GM23338 (cell line): ENCODE data around the gene ZDHHC6. TPM values are rescaled to one million over a fixed set of nuclear protein-coding genes. Genes with fewer than 3 reads are reported as not detected.
"Not testable (repeated sequence)": the region's sequence is repeated elsewhere in the genome, so short reads cannot be mapped to it uniquely, and the experiment has no call there.

Source experiments
- ATAC-seq: fragments of 200-7000 bp; cut with Tn5 transposase; 3 replicates; pipeline ENCODE4 v1.9.1; 2020
- DNase-seq: peaks from one replicate; pipeline ENCODE4 v3.0.0-alpha.2; 2015; ENCODE audit warnings: low spot score
- H2AFZ ChIP-seq: fragments of 200-600 bp; sonication (generic); 2 replicates; pipeline ENCODE4 v1.8.0; 2016; ENCODE audit warnings: antibody characterized with exemption, mild to moderate bottlenecking, moderate library complexity
- H3F3A ChIP-seq: fragments of 200-600 bp; sonication (generic); replicated peaks from 2 replicates; pipeline ENCODE4 v1.8.0; 2017; ENCODE audit warnings: antibody characterized with exemption, mixed run types, low read depth
- H3K27ac ChIP-seq: fragments of 200-600 bp; sonication (generic); 2 replicates; pipeline ENCODE4 v1.6.1; 2016; ENCODE audit warnings: low read depth
- H3K27me3 ChIP-seq: fragments of 200-600 bp; sonication (generic); 2 replicates; pipeline ENCODE4 v1.8.0; 2016; ENCODE audit warnings: mild to moderate bottlenecking, mixed run types, moderate library complexity; ENCODE audit not compliant: insufficient read depth
- H3K36me3 ChIP-seq: fragments of 200-600 bp; sonication (generic); 2 replicates; pipeline ENCODE4 v1.8.0; 2016; ENCODE audit warnings: mild to moderate bottlenecking; ENCODE audit not compliant: insufficient read depth
- H3K4me1 ChIP-seq: fragments of 200-600 bp; sonication (generic); 2 replicates; pipeline ENCODE4 v1.8.0; 2016; ENCODE audit warnings: mild to moderate bottlenecking, moderate library complexity; ENCODE audit not compliant: insufficient read depth
- H3K4me2 ChIP-seq: fragments of 200-600 bp; sonication (generic); 2 replicates; pipeline ENCODE4 v1.7.1; 2017; ENCODE audit warnings: mixed run types
- H3K4me3 ChIP-seq: fragments of 200-600 bp; sonication (generic); 2 replicates; pipeline ENCODE4 v1.6.1; 2016; ENCODE audit warnings: mixed run types
- H3K79me2 ChIP-seq: fragments of 200-600 bp; sonication (generic); replicated peaks from 2 replicates; pipeline ENCODE4 v1.8.0; 2017; ENCODE audit warnings: mild to moderate bottlenecking; ENCODE audit not compliant: insufficient read depth
- H3K9me2 ChIP-seq: fragments of 200-600 bp; sonication (generic); 2 replicates; pipeline ENCODE4 v1.8.0; 2017; ENCODE audit not compliant: insufficient read depth
- H4K20me1 ChIP-seq: fragments of 200-600 bp; sonication (generic); replicated peaks from 2 replicates; pipeline ENCODE4 v1.8.0; 2017; ENCODE audit warnings: mild to moderate bottlenecking; ENCODE audit not compliant: insufficient read depth
- H3K27ac Mint-ChIP-seq: 2 replicates; pipeline ENCODE4 v1.8.0; 2020; ENCODE audit warnings: inconsistent platforms, mild to moderate bottlenecking, moderate library complexity, mixed read lengths
- H3K27me3 Mint-ChIP-seq: 3 replicates; pipeline ENCODE4 v1.8.0; 2022; ENCODE audit warnings: low read depth, mild to moderate bottlenecking, moderate library complexity, mixed read lengths, inconsistent platforms; ENCODE audit not compliant: insufficient read depth, poor library complexity
- H3K36me3 Mint-ChIP-seq: 3 replicates; pipeline ENCODE4 v1.8.0; 2021; ENCODE audit warnings: low read depth, mild to moderate bottlenecking, inconsistent platforms, moderate library complexity, mixed read lengths
- H3K4me1 Mint-ChIP-seq: 3 replicates; pipeline ENCODE4 v1.8.0; 2020; ENCODE audit warnings: mild to moderate bottlenecking, inconsistent platforms, mixed read lengths
- H3K4me3 Mint-ChIP-seq: 3 replicates; pipeline ENCODE4 v1.8.0; 2021; ENCODE audit warnings: moderate library complexity, mild to moderate bottlenecking, inconsistent platforms, mixed read lengths
- H3K9me3 Mint-ChIP-seq: 3 replicates; pipeline ENCODE4 v1.8.0; 2020; ENCODE audit warnings: moderate library complexity, mild to moderate bottlenecking, inconsistent platforms, mixed read lengths
- polyA plus RNA-seq: library from polyadenylated mRNA; unstranded; fragments of >200 nt; fragmentation: Nextera tagmentation; extraction: Ambion mirVana; gene quantifications from 2 replicates; pipeline ENCODE4 v1.2.1, GENCODE V29; 2016
- total RNA-seq: library from RNA; depleted of rRNA; stranded (reverse); fragments of >200 nt; shearing (Covaris generic); gene quantifications from 2 replicates; pipeline ENCODE4 v1.2.3, GENCODE V29; 2014
- TF ChIP-seq, protein P1 (sequence below): fragments of 250-450 bp; sonication (Bioruptor Pico); IDR thresholded peaks from 2 replicates; pipeline ENCODE4 v1.5.0; 2020; ENCODE audit warnings: mild to moderate bottlenecking, moderate library complexity
- TF ChIP-seq, protein P2 (sequence below): IDR thresholded peaks from one replicate; pipeline ENCODE4 v1.6.1; 2018; ENCODE audit warnings: antibody characterized with exemption; ENCODE audit not compliant: unreplicated experiment

The ZDHHC6 gene
- total and polyA plus RNA-seq, 2 experiments from 2014 or later, result 24.6 to 33.7 TPM

DNA sequence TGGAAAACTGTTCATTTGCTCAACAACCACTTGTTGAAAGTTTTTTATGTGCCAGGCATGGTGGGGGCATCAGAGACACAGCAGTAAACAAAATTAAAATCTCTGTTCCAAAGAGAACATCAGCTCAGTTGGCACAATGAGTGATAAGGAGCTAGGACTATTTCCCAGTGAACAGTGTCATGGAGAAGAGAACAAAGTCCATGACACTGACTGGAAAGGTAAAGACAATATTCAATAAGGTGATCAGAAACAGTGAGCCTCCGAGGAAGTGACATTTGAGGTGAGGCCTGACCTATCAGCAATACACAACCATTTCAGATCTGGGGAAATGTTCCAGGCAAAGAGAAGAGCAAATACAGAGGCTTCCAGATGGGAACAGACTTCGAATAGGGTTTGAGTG, 58.2 kb downstream of the ZDHHC6 start (continued):
- TF ChIP-seq, protein P1, sequence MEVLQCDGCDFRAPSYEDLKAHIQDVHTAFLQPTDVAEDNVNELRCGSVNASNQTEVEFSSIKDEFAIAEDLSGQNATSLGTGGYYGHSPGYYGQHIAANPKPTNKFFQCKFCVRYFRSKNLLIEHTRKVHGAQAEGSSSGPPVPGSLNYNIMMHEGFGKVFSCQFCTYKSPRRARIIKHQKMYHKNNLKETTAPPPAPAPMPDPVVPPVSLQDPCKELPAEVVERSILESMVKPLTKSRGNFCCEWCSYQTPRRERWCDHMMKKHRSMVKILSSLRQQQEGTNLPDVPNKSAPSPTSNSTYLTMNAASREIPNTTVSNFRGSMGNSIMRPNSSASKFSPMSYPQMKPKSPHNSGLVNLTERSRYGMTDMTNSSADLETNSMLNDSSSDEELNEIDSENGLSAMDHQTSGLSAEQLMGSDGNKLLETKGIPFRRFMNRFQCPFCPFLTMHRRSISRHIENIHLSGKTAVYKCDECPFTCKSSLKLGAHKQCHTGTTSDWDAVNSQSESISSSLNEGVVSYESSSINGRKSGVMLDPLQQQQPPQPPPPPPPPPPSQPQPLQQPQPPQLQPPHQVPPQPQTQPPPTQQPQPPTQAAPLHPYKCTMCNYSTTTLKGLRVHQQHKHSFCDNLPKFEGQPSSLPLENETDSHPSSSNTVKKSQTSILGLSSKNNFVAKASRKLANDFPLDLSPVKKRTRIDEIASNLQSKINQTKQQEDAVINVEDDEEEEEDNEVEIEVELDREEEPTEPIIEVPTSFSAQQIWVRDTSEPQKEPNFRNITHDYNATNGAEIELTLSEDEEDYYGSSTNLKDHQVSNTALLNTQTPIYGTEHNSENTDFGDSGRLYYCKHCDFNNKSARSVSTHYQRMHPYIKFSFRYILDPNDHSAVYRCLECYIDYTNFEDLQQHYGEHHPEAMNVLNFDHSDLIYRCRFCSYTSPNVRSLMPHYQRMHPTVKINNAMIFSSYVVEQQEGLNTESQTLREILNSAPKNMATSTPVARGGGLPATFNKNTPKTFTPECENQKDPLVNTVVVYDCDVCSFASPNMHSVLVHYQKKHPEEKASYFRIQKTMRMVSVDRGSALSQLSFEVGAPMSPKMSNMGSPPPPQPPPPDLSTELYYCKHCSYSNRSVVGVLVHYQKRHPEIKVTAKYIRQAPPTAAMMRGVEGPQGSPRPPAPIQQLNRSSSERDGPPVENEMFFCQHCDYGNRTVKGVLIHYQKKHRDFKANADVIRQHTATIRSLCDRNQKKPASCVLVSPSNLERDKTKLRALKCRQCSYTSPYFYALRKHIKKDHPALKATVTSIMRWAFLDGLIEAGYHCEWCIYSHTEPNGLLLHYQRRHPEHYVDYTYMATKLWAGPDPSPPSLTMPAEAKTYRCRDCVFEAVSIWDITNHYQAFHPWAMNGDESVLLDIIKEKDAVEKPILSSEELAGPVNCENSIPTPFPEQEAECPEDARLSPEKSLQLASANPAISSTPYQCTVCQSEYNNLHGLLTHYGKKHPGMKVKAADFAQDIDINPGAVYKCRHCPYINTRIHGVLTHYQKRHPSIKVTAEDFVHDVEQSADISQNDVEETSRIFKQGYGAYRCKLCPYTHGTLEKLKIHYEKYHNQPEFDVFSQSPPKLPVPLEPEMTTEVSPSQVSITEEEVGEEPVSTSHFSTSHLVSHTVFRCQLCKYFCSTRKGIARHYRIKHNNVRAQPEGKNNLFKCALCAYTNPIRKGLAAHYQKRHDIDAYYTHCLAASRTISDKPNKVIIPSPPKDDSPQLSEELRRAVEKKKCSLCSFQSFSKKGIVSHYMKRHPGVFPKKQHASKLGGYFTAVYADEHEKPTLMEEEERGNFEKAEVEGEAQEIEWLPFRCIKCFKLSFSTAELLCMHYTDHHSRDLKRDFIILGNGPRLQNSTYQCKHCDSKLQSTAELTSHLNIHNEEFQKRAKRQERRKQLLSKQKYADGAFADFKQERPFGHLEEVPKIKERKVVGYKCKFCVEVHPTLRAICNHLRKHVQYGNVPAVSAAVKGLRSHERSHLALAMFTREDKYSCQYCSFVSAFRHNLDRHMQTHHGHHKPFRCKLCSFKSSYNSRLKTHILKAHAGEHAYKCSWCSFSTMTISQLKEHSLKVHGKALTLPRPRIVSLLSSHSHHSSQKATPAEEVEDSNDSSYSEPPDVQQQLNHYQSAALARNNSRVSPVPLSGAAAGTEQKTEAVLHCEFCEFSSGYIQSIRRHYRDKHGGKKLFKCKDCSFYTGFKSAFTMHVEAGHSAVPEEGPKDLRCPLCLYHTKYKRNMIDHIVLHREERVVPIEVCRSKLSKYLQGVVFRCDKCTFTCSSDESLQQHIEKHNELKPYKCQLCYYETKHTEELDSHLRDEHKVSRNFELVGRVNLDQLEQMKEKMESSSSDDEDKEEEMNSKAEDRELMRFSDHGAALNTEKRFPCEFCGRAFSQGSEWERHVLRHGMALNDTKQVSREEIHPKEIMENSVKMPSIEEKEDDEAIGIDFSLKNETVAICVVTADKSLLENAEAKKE (CRISPR knock-in tag), result no peak
- TF ChIP-seq, protein P2, sequence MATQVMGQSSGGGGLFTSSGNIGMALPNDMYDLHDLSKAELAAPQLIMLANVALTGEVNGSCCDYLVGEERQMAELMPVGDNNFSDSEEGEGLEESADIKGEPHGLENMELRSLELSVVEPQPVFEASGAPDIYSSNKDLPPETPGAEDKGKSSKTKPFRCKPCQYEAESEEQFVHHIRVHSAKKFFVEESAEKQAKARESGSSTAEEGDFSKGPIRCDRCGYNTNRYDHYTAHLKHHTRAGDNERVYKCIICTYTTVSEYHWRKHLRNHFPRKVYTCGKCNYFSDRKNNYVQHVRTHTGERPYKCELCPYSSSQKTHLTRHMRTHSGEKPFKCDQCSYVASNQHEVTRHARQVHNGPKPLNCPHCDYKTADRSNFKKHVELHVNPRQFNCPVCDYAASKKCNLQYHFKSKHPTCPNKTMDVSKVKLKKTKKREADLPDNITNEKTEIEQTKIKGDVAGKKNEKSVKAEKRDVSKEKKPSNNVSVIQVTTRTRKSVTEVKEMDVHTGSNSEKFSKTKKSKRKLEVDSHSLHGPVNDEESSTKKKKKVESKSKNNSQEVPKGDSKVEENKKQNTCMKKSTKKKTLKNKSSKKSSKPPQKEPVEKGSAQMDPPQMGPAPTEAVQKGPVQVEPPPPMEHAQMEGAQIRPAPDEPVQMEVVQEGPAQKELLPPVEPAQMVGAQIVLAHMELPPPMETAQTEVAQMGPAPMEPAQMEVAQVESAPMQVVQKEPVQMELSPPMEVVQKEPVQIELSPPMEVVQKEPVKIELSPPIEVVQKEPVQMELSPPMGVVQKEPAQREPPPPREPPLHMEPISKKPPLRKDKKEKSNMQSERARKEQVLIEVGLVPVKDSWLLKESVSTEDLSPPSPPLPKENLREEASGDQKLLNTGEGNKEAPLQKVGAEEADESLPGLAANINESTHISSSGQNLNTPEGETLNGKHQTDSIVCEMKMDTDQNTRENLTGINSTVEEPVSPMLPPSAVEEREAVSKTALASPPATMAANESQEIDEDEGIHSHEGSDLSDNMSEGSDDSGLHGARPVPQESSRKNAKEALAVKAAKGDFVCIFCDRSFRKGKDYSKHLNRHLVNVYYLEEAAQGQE, result no peak

DNA sequence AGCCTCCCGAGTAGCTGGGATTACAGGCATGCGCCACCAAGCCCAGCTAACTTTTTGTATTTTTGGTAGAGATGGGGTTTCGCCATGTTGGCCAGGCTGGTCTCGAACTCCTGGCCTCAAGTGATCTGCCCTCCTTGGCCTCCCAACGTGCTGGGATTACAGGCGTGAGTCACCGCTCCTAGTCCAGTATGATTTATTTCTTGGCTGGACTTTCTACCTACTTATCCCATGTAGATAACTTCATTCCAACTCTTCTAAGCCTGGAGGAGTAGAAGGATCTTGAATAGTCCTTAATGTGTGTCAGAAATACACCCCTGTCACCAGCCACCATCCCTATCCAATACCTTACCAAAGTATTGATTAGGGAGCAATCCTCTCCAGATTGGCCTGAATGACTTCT, 58.7 kb downstream of the ZDHHC6 start:
- not testable (repeated sequence) for H3K79me2 ChIP-seq, H2AFZ ChIP-seq, H3K4me1 ChIP-seq, H4K20me1 ChIP-seq, H3K36me3 ChIP-seq, H3F3A ChIP-seq, H3K4me3 Mint-ChIP-seq, H3K4me2 ChIP-seq, H3K4me1 Mint-ChIP-seq, H3K27me3 ChIP-seq, H3K9me2 ChIP-seq, H3K36me3 Mint-ChIP-seq, H3K27ac ChIP-seq, H3K9me3 Mint-ChIP-seq, H3K27me3 Mint-ChIP-seq, H3K27ac Mint-ChIP-seq, DNase-seq, H3K4me3 ChIP-seq, ATAC-seq
